OCI-LY1 (cell line): ENCODE results near the gene DLGAP3.

Experiments
- EZH2 ChIP-seq: fragments of 200-600 bp; sonication (generic), shearing (Covaris generic); IDR thresholded peaks from 2 replicates; pipeline ENCODE4 v1.8.0; 2017; ENCODE audit warnings: borderline replicate concordance, mixed run types, mild to moderate bottlenecking, antibody characterized with exemption, low read length, moderate library complexity, mixed read lengths
- TF ChIP-seq, protein P1 (sequence below): fragments of 200-600 bp; sonication (generic), shearing (Covaris generic); IDR thresholded peaks from 2 replicates; pipeline ENCODE4 v1.5.1; 2017; ENCODE audit warnings: mild to moderate bottlenecking, antibody characterized with exemption, low read length, moderate library complexity, mixed read lengths

DNA sequence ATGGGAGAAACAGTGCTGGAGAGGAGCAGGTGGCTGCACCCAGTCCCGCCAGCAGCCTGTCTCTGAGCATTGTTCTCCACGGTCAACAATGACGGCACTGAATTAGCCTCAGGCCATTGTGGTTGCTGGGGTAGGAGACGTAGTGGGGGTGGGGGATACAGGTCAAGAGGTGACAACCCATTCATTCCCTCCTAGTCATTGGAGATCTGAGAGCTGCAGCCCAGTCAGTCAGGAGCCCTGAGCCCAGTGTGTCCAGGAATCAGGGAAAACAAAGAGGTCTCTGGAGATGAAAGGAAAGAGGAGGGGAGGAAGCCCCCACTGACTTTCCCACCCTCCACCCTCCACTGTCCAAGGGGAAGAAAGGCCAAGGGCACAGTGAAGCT is 85.2 kb downstream of the DLGAP3 start:
- TF ChIP-seq EZH2: no peak
- TF ChIP-seq, protein P1, sequence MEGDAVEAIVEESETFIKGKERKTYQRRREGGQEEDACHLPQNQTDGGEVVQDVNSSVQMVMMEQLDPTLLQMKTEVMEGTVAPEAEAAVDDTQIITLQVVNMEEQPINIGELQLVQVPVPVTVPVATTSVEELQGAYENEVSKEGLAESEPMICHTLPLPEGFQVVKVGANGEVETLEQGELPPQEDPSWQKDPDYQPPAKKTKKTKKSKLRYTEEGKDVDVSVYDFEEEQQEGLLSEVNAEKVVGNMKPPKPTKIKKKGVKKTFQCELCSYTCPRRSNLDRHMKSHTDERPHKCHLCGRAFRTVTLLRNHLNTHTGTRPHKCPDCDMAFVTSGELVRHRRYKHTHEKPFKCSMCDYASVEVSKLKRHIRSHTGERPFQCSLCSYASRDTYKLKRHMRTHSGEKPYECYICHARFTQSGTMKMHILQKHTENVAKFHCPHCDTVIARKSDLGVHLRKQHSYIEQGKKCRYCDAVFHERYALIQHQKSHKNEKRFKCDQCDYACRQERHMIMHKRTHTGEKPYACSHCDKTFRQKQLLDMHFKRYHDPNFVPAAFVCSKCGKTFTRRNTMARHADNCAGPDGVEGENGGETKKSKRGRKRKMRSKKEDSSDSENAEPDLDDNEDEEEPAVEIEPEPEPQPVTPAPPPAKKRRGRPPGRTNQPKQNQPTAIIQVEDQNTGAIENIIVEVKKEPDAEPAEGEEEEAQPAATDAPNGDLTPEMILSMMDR: no peak
